Trophoblast cell (in vitro differentiated cells and primary cell): ENCODE results near the gene KISS1.
A peak's percentile ranks its signal among the peaks of the same experiment; 100 is the strongest.

ENCODE experiments used
- DNase-seq, 2 donors: peaks; one replicate each; pipeline ENCODE4 v3.0.0-alpha.2; 2016
- H2AFZ ChIP-seq: 2 replicates; pipeline ENCODE4 v1.6.1; 2013; ENCODE audit warnings: low read length, moderate library complexity, mild to moderate bottlenecking; ENCODE audit not compliant: insufficient read depth, poor library complexity
- H2AK5ac ChIP-seq: 2 replicates; pipeline ENCODE4 v1.6.1; 2013; ENCODE audit warnings: mild to moderate bottlenecking, low read length
- H2BK120ac ChIP-seq: 2 replicates; pipeline ENCODE4 v1.6.1; 2013; ENCODE audit warnings: low read length, mild to moderate bottlenecking, moderate library complexity; ENCODE audit not compliant: insufficient read depth, poor library complexity
- H2BK12ac ChIP-seq: 2 replicates; pipeline ENCODE4 v1.6.1; 2013; ENCODE audit warnings: mild to moderate bottlenecking, low read length, moderate library complexity
- H2BK5ac ChIP-seq: 2 replicates; pipeline ENCODE4 v1.6.1; 2013; ENCODE audit warnings: low read length, low read depth, moderate library complexity, mild to moderate bottlenecking; ENCODE audit not compliant: poor library complexity
- H3K14ac ChIP-seq: 2 replicates; pipeline ENCODE4 v1.6.1; 2013; ENCODE audit warnings: mild to moderate bottlenecking, low read length
- H3K18ac ChIP-seq: 2 replicates; pipeline ENCODE4 v1.6.1; 2013; ENCODE audit warnings: mild to moderate bottlenecking, low read length
- H3K23ac ChIP-seq: 2 replicates; pipeline ENCODE4 v1.6.1; 2013; ENCODE audit warnings: low read length
- H3K27ac ChIP-seq: 2 replicates; pipeline ENCODE4 v1.5.1; 2013; ENCODE audit warnings: low read depth, mild to moderate bottlenecking, inconsistent platforms, low read length, moderate library complexity
- H3K27me3 ChIP-seq: 2 replicates; pipeline ENCODE4 v1.6.1; 2013; ENCODE audit warnings: inconsistent platforms, mild to moderate bottlenecking, low read length, moderate library complexity; ENCODE audit not compliant: insufficient read depth
- H3K36me3 ChIP-seq, 2 experiments: 1 replicate in 1 of 2; 2 replicates in 1 of 2; pipeline ENCODE4 v1.6.1; 2013; ENCODE audit warnings: low read length in 2 of 2, mild to moderate bottlenecking in 2 of 2, moderate library complexity in 1 of 2; ENCODE audit not compliant: insufficient read depth in 2 of 2, control insufficient read depth in 1 of 2
- H3K4ac ChIP-seq: 2 replicates; pipeline ENCODE4 v1.6.1; 2013; ENCODE audit warnings: low read depth, mild to moderate bottlenecking, low read length, moderate library complexity
- H3K4me1 ChIP-seq, 2 experiments: 1 replicate in 1 of 2; 2 replicates in 1 of 2; pipeline ENCODE4 v1.6.1; 2013; ENCODE audit warnings: low read length in 2 of 2, mild to moderate bottlenecking in 2 of 2, moderate library complexity in 1 of 2; ENCODE audit not compliant: insufficient read depth in 2 of 2, control insufficient read depth in 1 of 2
- H3K4me2 ChIP-seq: 2 replicates; pipeline ENCODE4 v1.6.1; 2013; ENCODE audit warnings: inconsistent platforms, mild to moderate bottlenecking, low read length, moderate library complexity
- H3K4me3 ChIP-seq: 2 replicates; pipeline ENCODE4 v1.5.1; 2013; ENCODE audit warnings: mild to moderate bottlenecking, low read depth, low read length, inconsistent platforms
- H3K79me1 ChIP-seq: one replicate; pipeline ENCODE4 v1.6.1; 2013; ENCODE audit warnings: low read length
- H3K79me2 ChIP-seq: 2 replicates; pipeline ENCODE4 v1.6.1; 2013; ENCODE audit warnings: low read length, mild to moderate bottlenecking; ENCODE audit not compliant: control insufficient read depth, insufficient read depth, poor library complexity
- H3K9ac ChIP-seq: 2 replicates; pipeline ENCODE4 v1.6.1; 2013; ENCODE audit warnings: mild to moderate bottlenecking, low read length
- H3K9me3 ChIP-seq: 2 replicates; pipeline ENCODE4 v1.6.1; 2013; ENCODE audit warnings: low read depth, mild to moderate bottlenecking, control low read depth, inconsistent platforms, low read length; ENCODE audit not compliant: insufficient read depth
- H4K12ac ChIP-seq: 2 replicates; pipeline ENCODE4 v1.6.1; 2013; ENCODE audit warnings: low read depth, mild to moderate bottlenecking, low read length, moderate library complexity
- H4K8ac ChIP-seq: 2 replicates; pipeline ENCODE4 v1.6.1; 2013; ENCODE audit warnings: low read depth, mild to moderate bottlenecking, low read length, moderate library complexity
- H4K91ac ChIP-seq: one replicate; pipeline ENCODE4 v1.6.1; 2013; ENCODE audit warnings: low read depth, mild to moderate bottlenecking, low read length, moderate library complexity
- WGBS: extraction: QIAGEN DNeasy Blood & Tissue Kit; methylation state at CpG from one replicate; pipeline ENCODE4 v1.1.7; 2013; ENCODE audit warnings: missing lambda C conversion rate; ENCODE audit not compliant: insufficient read length, insufficient coverage; ENCODE audit errors: extremely low coverage; 5-methylcytosine and 5-hydroxymethylcytosine counted together

Gene KISS1

DNA sequence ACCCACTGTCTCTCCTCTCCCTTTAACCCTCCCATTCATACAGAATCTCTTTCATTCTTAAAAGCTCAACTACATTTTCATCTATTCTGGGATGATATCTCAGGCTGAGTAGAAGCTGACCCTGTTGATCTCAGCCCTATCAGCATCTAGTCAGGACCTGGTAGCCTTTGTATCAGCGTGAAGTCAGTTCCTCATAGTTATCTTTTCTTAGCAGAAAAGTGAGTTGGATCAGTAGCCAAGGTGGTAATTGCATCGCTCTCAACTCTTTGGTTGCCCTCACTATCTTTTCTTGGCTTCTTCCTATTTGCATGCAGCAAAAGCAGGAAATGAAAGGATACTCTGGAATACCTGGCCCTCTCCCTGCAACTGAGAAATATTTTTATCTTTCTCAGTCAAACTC lies 31.1 kb upstream of the KISS1 start:
- Histone ChIP-seq H3K79me1 (no peaks in the 10 kb centered on the region), H3K9ac (no peak overlapping the region), H4K12ac (no peak overlapping the region), H3K79me2 (no peaks in the 10 kb centered on the region), H4K8ac (no peak overlapping the region), H3K4ac (no peak overlapping the region), H2BK5ac (no peak overlapping the region), H2BK12ac (no peak overlapping the region), H3K18ac (no peak overlapping the region), H3K14ac (no peak overlapping the region), H3K27me3 (no peaks in the 10 kb centered on the region), H3K4me1 (peaks cover 0 to 5% of the 10 kb centered on the region in 2 experiments), H3K9me3 (no peaks in the 10 kb centered on the region), H3K23ac (no peak overlapping the region), H2AK5ac (no peak overlapping the region), H3K27ac (no peak overlapping the region), H2BK120ac (no peak overlapping the region), H2AFZ (no peak overlapping the region), H4K91ac (no peak overlapping the region), H3K4me3 (no peak overlapping the region), H3K36me3 (peaks cover 28 to 35% of the 10 kb centered on the region in 2 experiments), H3K4me2 (no peak overlapping the region)
- no peak for DNase-seq
- no CpG with 5 or more reads among the region's 2 CpGs for WGBS

DNA sequence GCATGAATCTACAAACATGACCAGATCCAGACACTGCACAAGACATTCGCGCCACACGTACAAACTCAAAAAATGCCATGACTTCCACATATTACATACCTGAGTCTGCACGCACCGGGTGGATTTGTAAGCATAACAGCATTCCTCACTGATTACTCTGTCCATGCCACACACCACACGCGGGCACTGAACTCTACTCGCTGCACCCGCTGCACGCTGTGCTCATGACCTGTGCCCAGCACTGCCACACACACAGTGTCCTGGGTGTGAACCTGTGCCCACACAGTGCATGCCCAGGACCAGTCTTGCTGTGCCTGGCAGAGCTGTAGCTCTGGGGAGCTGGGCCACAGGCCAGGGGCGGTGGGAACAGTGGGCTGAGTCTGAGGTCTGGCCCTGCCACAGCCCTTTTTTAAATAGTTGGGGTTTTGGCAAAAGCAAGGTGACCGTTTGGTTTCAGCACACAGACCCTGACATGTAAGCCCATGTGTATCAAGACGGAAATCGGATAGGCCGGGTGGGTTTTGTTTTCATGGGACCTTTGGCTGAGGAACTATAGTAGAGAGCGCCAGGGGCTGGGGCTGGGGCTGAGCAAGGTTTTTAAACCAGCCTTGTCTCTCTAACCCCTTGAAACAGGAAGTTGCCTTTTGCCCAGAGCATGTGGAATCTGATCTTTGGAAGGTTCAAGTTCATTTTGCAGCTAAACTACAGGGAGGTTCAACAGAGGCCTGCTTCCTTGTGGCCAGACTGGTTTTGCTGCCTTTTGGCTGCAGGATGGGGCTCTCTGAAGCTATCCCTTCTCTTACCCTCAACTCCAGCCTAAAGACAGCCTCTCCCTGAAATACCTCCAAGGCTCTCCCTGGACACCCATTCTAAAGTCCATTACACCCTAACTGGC lies 29.8 kb upstream of the KISS1 start:
- Histone ChIP-seq H3K27ac (no peak overlapping the region), H3K23ac (no peak overlapping the region), H3K18ac (no peak overlapping the region), H2AK5ac (no peak overlapping the region), H3K14ac (no peak overlapping the region), H3K79me2 (no peaks in the 10 kb centered on the region), H4K8ac (no peak overlapping the region), H2AFZ (no peak overlapping the region), H2BK120ac (no peak overlapping the region), H4K12ac (no peak overlapping the region), H3K36me3 (peaks cover 36 to 46% of the 10 kb centered on the region in 2 experiments), H2BK5ac (no peak overlapping the region), H3K4me1 (peaks cover 0 to 5% of the 10 kb centered on the region in 2 experiments), H3K4me2 (peak overlapping the region; percentile 6), H3K27me3 (no peaks in the 10 kb centered on the region), H3K9ac (no peak overlapping the region), H3K9me3 (no peaks in the 10 kb centered on the region), H2BK12ac (no peak overlapping the region), H3K4ac (no peak overlapping the region), H3K4me3 (no peak overlapping the region), H4K91ac (no peak overlapping the region), H3K79me1 (no peaks in the 10 kb centered on the region)
- no CpG with 5 or more reads among the region's 16 CpGs for WGBS
- DNase-seq = peak; percentile 91 to 95

DNA sequence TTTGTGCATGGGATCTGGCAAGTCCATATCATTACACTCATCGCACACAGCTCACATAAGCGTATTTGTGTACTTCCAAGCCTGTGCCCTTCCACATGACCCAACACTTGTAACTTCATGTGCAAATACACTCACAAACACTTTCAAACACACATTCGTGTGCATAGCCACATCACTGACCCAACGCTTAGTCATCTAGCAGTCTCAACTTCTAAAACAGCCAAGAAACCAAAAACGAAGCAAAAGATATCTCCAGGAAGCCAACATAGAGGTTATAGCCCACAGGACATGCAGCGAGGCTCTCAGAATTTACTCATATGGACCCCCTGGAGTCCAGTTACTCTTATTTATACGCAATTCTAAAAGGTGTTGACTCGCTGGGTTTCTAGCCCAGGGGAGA lies 28.4 kb upstream of the KISS1 start:
- Histone ChIP-seq H3K14ac (no peak overlapping the region), H2AK5ac (no peak overlapping the region), H2BK12ac (no peak overlapping the region), H4K91ac (no peak overlapping the region), H4K8ac (no peak overlapping the region), H3K18ac (no peak overlapping the region), H3K23ac (no peak overlapping the region), H3K4ac (no peak overlapping the region), H3K79me1 (no peaks in the 10 kb centered on the region), H3K27ac (no peak overlapping the region), H3K4me3 (no peak overlapping the region), H3K27me3 (no peaks in the 10 kb centered on the region), H4K12ac (no peak overlapping the region), H3K9me3 (no peaks in the 10 kb centered on the region), H3K36me3 (peaks cover 35 to 47% of the 10 kb centered on the region in 2 experiments), H2BK5ac (no peak overlapping the region), H3K4me1 (peaks cover 0 to 5% of the 10 kb centered on the region in 2 experiments), H2BK120ac (no peak overlapping the region), H3K4me2 (no peak overlapping the region), H3K79me2 (no peaks in the 10 kb centered on the region), H2AFZ (no peak overlapping the region), H3K9ac (no peak overlapping the region)
- no peak for DNase-seq
- WGBS = no CpG with 5 or more reads among the region's 8 CpGs

DNA sequence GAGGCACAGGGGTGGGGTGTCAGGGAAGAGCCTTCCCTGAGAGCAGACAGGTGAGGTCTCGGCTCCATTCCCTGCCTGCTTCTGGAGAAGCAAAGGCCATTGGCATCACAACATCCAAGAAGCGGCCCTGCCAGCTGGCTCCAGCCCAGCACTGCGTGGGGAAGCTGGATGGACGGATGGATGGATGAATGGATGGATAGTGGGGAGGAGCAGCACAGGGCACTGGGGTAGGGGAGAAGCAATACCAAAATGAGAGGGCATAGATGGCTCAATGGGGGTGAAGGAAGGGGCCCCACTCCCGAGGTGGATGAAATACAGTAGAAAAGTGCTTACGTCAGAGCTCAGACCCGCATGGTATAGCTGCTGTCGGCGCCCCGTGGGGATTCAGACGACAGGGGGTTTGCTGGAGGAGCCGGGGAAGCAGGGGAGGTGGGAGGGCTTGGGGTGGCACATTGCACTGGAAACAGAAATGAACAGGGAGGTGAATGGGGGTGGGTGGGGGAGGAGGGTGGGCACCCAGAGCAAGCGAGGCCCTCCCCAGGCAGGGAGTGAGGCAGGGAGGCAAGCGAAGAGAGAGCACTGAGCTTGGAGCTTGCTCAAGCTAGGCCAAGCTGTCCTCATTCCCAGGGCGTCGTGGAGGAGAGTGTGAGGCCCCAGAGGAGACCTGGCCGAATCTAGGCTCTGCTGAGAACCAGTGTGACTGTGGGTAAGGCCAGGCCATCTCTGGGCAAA lies 27.0 kb upstream of the KISS1 start:
- Histone ChIP-seq H3K79me1 (no peaks in the 10 kb centered on the region), H3K23ac (no peak overlapping the region), H4K8ac (no peak overlapping the region), H3K4me2 (no peak overlapping the region), H2BK12ac (no peak overlapping the region), H3K14ac (no peak overlapping the region), H2AFZ (no peak overlapping the region), H3K4ac (no peak overlapping the region), H4K91ac (no peak overlapping the region), H3K79me2 (no peaks in the 10 kb centered on the region), H3K9me3 (no peaks in the 10 kb centered on the region), H3K4me1 (peaks cover 0 to 5% of the 10 kb centered on the region in 2 experiments), H3K18ac (no peak overlapping the region), H3K36me3 (peaks cover 29 to 39% of the 10 kb centered on the region in 2 experiments), H2AK5ac (no peak overlapping the region), H2BK120ac (no peak overlapping the region), H3K9ac (no peak overlapping the region), H3K27ac (no peak overlapping the region), H4K12ac (no peak overlapping the region), H2BK5ac (no peak overlapping the region), H3K27me3 (no peaks in the 10 kb centered on the region), H3K4me3 (no peak overlapping the region)
- DNase-seq = no peak
- no CpG with 5 or more reads among the region's 17 CpGs for WGBS
